ENCODE results near the gene ACP2.

GRCh38 chr11:47204637-47204989 lies 44.0 kb downstream of the ACP2 start:
- TF ChIP-seq CTCF (IDR thresholded peaks at IDR 0.05) (no peak), POLR2A (IDR thresholded peaks at IDR 0.05) (no peak)
